Measurements from ENCODE around the gene GCFC2. TPM values are rescaled to one million over a fixed set of nuclear protein-coding genes. Genes with fewer than 3 reads are reported as not detected.

The GCFC2 gene
- total RNA-seq, 4 donors from 2014 or later: 15.2 to 26.4 (median 16.6) TPM

DNA sequence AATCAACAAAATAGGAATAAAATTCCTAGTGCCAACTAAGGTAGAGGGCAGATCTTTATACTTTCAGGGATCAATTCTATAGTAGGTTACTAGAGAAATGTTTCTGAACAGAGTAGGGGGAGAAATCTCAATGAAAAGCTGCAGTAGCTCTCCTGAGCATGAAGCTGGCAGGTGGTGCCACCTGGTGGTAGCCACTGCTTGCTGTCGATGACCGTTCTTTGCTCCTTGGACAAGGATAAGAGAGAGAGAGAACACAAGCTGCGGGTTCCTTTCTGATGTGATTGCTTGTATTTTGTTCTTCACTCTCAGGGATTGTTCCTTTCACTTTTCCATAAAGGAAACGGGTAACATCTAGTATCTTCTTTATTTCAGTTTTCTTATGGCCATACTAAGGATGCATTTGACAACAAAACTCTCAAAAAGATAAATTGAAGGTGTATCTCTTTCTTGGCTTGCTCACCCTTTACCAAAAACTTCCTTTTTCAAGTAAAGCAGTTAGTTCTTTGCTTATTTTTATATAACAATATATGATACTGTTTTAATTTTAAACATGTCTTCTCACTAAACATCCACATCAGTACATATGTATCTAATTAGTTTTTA lies 82.7 kb downstream of the GCFC2 start:
- peak in 1 of 2 donors; percentile 45 for DNase-seq (ENCODE audit: low spot score in 2 of 2)
- intact Hi-C loops (cut with DNase I; ENCODE audit: low total_unique reads): loop anchor here (5.0 kb wide), 1 partner anchor 166 kb away; no protein-coding TSS in a partner anchor
- 0 to 1% methylated on average over 4 of the region's 4 CpGs for WGBS, 2 donors
- no peak overlapping the region for H3K4me3 ChIP-seq (ENCODE audit: low read depth, poor library complexity, severe bottlenecking)
- TF ChIP-seq, protein P1, sequence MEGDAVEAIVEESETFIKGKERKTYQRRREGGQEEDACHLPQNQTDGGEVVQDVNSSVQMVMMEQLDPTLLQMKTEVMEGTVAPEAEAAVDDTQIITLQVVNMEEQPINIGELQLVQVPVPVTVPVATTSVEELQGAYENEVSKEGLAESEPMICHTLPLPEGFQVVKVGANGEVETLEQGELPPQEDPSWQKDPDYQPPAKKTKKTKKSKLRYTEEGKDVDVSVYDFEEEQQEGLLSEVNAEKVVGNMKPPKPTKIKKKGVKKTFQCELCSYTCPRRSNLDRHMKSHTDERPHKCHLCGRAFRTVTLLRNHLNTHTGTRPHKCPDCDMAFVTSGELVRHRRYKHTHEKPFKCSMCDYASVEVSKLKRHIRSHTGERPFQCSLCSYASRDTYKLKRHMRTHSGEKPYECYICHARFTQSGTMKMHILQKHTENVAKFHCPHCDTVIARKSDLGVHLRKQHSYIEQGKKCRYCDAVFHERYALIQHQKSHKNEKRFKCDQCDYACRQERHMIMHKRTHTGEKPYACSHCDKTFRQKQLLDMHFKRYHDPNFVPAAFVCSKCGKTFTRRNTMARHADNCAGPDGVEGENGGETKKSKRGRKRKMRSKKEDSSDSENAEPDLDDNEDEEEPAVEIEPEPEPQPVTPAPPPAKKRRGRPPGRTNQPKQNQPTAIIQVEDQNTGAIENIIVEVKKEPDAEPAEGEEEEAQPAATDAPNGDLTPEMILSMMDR (IDR thresholded peaks at IDR 0.05): peak in 1 of 3 donors; percentile 19
- TF ChIP-seq POLR2A (IDR thresholded peaks at IDR 0.05): no peak

DNA sequence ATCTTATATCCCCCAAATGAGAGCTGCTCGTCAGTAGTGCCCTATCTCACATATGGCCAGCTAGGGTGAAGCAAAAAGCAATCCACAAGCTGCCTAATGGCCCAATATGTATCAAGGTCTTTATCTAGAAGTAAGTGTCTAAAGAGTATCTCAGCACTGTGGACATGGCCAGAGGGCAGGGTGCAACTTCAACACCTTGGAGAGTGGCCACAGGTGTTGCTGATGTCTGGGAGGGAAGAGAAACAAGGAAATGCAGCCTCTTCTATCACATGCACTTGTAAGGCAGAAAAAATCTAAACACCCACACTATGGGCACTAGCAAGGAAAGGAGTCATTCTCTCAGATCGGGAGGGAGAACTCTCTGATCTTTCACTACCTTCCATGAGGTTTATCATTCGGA lies 87.8 kb downstream of the GCFC2 start:
- TF ChIP-seq, protein P1 (IDR thresholded peaks at IDR 0.05): no peak
- TF ChIP-seq POLR2A (IDR thresholded peaks at IDR 0.05): no peak
- no peak overlapping the region for H3K4me3 ChIP-seq (ENCODE audit: low read depth, poor library complexity, severe bottlenecking)
- 70 to 85% methylated on average over 3 of the region's 3 CpGs for WGBS, 2 donors
- DNase-seq (ENCODE audit: low spot score in 2 of 2): no peak
- intact Hi-C loops (cut with DNase I; ENCODE audit: low total_unique reads): no loop called here

DNA sequence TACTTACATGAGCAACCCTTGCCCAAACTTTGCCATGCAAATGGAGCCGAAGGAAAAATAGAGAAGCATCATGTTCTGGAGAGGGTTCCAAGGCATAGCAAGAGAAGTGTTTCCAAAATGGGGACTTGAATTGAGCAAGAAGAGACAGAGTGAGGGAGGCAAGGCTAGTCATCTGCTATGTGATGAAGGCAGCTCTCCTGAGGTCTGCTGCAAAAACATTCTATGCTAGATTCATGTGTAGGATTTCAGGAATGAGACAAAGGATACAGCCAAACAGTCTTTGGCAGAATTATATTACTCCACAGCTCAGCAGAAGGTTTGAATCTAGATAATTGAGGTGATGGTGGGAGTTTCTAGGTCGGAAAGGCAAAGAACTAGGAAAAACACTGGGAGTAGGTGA lies 88.2 kb downstream of the GCFC2 start:
- WGBS, 2 donors: 42 to 72% methylated on average over 2 of the region's 2 CpGs
- DNase-seq (ENCODE audit: low spot score in 2 of 2): no peak
- intact Hi-C loops (cut with DNase I; ENCODE audit: low total_unique reads): no loop called here
- TF ChIP-seq, protein P1 (IDR thresholded peaks at IDR 0.05): no peak
- TF ChIP-seq POLR2A (IDR thresholded peaks at IDR 0.05): no peak
- no peak overlapping the region for H3K4me3 ChIP-seq (ENCODE audit: low read depth, poor library complexity, severe bottlenecking)

GRCh38 chr2:75621228-75621627 lies 89.5 kb downstream of the GCFC2 start:
- TF ChIP-seq, protein P1 (IDR thresholded peaks at IDR 0.05): no peak
- TF ChIP-seq POLR2A (IDR thresholded peaks at IDR 0.05): no peak
- no peak overlapping the region for H3K4me3 ChIP-seq (ENCODE audit: low read depth, poor library complexity, severe bottlenecking)
- intact Hi-C loops (cut with DNase I; ENCODE audit: low total_unique reads): no loop called here
- 73 to 83% methylated on average over 4 of the region's 4 CpGs for WGBS, 2 donors
- no peak for DNase-seq (ENCODE audit: low spot score in 2 of 2)

DNA sequence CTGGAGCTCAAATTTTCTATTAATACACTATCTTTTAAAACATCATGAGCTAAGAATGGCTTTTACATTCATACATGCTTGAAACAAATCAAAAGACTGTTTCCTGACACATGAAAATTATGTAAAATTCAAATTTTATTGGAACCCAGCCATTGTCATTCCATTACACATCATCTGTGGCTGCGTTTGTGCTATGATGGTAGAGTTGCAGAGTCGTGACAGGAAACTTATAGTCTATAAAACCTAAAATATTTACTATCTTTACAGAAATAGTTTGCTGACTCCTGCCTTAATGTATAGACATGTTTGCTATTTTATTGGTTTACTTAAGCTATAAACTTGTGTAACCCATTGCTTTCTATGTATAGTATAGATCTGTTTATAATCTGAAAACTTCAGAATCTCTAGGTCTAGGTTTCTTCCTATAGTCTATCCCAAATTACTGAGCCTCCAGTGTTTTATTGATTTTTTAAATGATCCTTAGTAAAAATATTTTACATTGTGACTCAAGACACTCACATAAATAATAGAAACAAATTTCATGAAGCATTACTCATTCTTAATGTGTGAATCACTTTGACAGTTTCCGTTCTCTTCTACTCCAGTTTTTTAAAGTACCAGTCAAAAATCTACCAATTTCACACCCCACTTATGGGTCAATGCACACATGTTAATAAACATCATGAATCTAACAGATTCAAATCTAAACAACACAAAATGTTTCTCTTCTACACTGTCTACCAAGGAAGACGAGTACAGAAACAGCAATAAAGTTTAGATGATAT lies 90.6 kb downstream of the GCFC2 start:
- no peak for TF ChIP-seq POLR2A (IDR thresholded peaks at IDR 0.05)
- TF ChIP-seq, protein P1 (IDR thresholded peaks at IDR 0.05): no peak
- DNase-seq (ENCODE audit: low spot score in 2 of 2): no peak
- intact Hi-C loops (cut with DNase I; ENCODE audit: low total_unique reads): no loop called here
- H3K4me3 ChIP-seq (ENCODE audit: low read depth, poor library complexity, severe bottlenecking): no peak overlapping the region
- 63 to 76% methylated on average over 4 of the region's 4 CpGs for WGBS, 2 donors
